Neural cell (in vitro differentiated cells): ENCODE measurements around the gene LGR5. TPM values are rescaled to one million over a fixed set of nuclear protein-coding genes. Genes with fewer than 3 reads are reported as not detected.

ENCODE experiments used
- H2AFZ ChIP-seq: fragments of 200-600, 300-800 bp; sonication (generic), shearing (Covaris generic); 2 replicates; pipeline ENCODE4 v1.6.0; 2014; ENCODE audit warnings: low read depth, mild to moderate bottlenecking, antibody characterized with exemption, low read length, moderate library complexity
- H3F3A ChIP-seq: fragments of 200-600 bp; shearing (Covaris generic); 2 replicates; pipeline ENCODE4 v1.6.1; 2016; ENCODE audit warnings: mild to moderate bottlenecking, moderate library complexity, mixed read lengths, antibody characterized with exemption, low read length; ENCODE audit not compliant: insufficient read depth, poor library complexity, severe bottlenecking
- H3K27ac ChIP-seq: fragments of 200-600, 300-800 bp; sonication (generic), shearing (Covaris generic); 2 replicates; pipeline ENCODE4 v1.5.1; 2014; ENCODE audit warnings: mild to moderate bottlenecking, low read length, moderate library complexity
- H3K27me3 ChIP-seq: fragments of 300-800, 200-600 bp; sonication (generic), shearing (Covaris generic); 2 replicates; pipeline ENCODE4 v1.6.0; 2014; ENCODE audit warnings: mild to moderate bottlenecking, low read depth, low read length, moderate library complexity; ENCODE audit not compliant: insufficient read depth
- H3K36me3 ChIP-seq: fragments of 300-800, 200-600 bp; sonication (generic), shearing (Covaris generic); 2 replicates; pipeline ENCODE4 v1.5.1; 2014; ENCODE audit warnings: mild to moderate bottlenecking, antibody characterized with exemption, low read length, moderate library complexity; ENCODE audit not compliant: insufficient read depth
- H3K4me2 ChIP-seq: fragments of 300-800, 200-600 bp; sonication (generic), shearing (Covaris generic); 2 replicates; pipeline ENCODE4 v1.6.0; 2014; ENCODE audit warnings: mild to moderate bottlenecking, low read length
- H3K4me3 ChIP-seq: fragments of 300-800, 200-600 bp; sonication (generic), shearing (Covaris generic); 2 replicates; pipeline ENCODE4 v1.5.1; 2014; ENCODE audit warnings: mild to moderate bottlenecking, low read length, moderate library complexity
- H3K79me2 ChIP-seq: fragments of 200-600 bp; shearing (Covaris generic); replicated peaks from 2 replicates; pipeline ENCODE4 v1.6.0; 2014; ENCODE audit warnings: mild to moderate bottlenecking, low read length, moderate library complexity; ENCODE audit not compliant: insufficient read depth
- H3K9ac ChIP-seq: fragments of 300-800, 200-600 bp; sonication (generic), shearing (Covaris generic); 2 replicates; pipeline ENCODE4 v1.6.1; 2016; ENCODE audit warnings: mild to moderate bottlenecking, low read length, mixed read lengths
- H3K9me2 ChIP-seq: fragments of 200-600 bp; shearing (Covaris generic); 2 replicates; pipeline ENCODE4 v1.6.1; 2016; ENCODE audit warnings: mild to moderate bottlenecking, low read length, mixed read lengths; ENCODE audit not compliant: insufficient read depth
- H3K9me3 ChIP-seq: fragments of 200-600, 300-800 bp; sonication (generic), shearing (Covaris generic); 2 replicates; pipeline ENCODE4 v1.6.1; 2016; ENCODE audit warnings: mild to moderate bottlenecking, mixed run types, low read length, moderate library complexity, mixed read lengths
- H4K20me1 ChIP-seq: fragments of 200-600 bp; shearing (Covaris generic); 2 replicates; pipeline ENCODE4 v1.6.1; 2016; ENCODE audit warnings: mild to moderate bottlenecking, mixed run types; ENCODE audit not compliant: insufficient read depth
- CTCF ChIP-seq: fragments of 450-650 bp; IDR thresholded peaks from 2 replicates; pipeline ENCODE4 v1.5.1; 2014; ENCODE audit warnings: antibody characterized with exemption, mild to moderate bottlenecking, moderate library complexity; ENCODE audit not compliant: poor library complexity, severe bottlenecking
- EP300 ChIP-seq: fragments of 450-650 bp; conservative IDR thresholded peaks from 2 replicates; pipeline ENCODE4 v1.6.1; 2014; ENCODE audit warnings: antibody characterized with exemption, mild to moderate bottlenecking, moderate library complexity; ENCODE audit not compliant: poor library complexity, severe bottlenecking
- EZH2 ChIP-seq: fragments of 200-600, 300-800 bp; shearing (Covaris generic), sonication (generic); IDR thresholded peaks from 2 replicates; pipeline ENCODE4 v1.6.1; 2014; ENCODE audit warnings: antibody characterized with exemption, low read length, borderline replicate concordance, mild to moderate bottlenecking; ENCODE audit not compliant: insufficient read depth, poor library complexity, severe bottlenecking
- MXI1 ChIP-seq: fragments of 450-650 bp; conservative IDR thresholded peaks from 2 replicates; pipeline ENCODE4 v1.6.1; 2014; ENCODE audit warnings: antibody characterized with exemption, mild to moderate bottlenecking; ENCODE audit not compliant: poor library complexity, severe bottlenecking
- POLR2AphosphoS5 ChIP-seq: IDR thresholded peaks from 2 replicates; pipeline ENCODE4 v1.6.1; 2012
- RAD21 ChIP-seq: fragments of 450-650 bp; conservative IDR thresholded peaks from 2 replicates; pipeline ENCODE4 v1.6.1; 2014; ENCODE audit warnings: antibody characterized with exemption, mild to moderate bottlenecking, moderate library complexity
- REST ChIP-seq: IDR thresholded peaks from 2 replicates; pipeline ENCODE4 v1.6.1; 2012; ENCODE audit warnings: borderline replicate concordance
- SMC3 ChIP-seq: fragments of 450-650 bp; conservative IDR thresholded peaks from 2 replicates; pipeline ENCODE4 v1.6.1; 2014; ENCODE audit warnings: antibody characterized with exemption, mild to moderate bottlenecking, moderate library complexity; ENCODE audit not compliant: poor library complexity
- TAF1 ChIP-seq: IDR thresholded peaks from 2 replicates; pipeline ENCODE4 v1.6.1; 2012; ENCODE audit warnings: low read depth
- polyA plus RNA-seq: library from polyadenylated mRNA; depleted of rRNA; stranded (reverse); fragments of >200 nt; gene quantifications from 2 replicates; pipeline ENCODE4 v1.2.3, GENCODE V29; 2014

The LGR5 gene
- polyA plus RNA-seq, 1 donor from 2014 or later = 0.16 TPM

- no peaks in the 10 kb centered on the region for H3K79me2 ChIP-seq
- no peak overlapping the region for H3K4me2 ChIP-seq
- no peak for TF ChIP-seq RAD21
- no peak for TF ChIP-seq EP300
- TF ChIP-seq REST = no peak
- no peak for TF ChIP-seq CTCF
- TF ChIP-seq EZH2 = no peak
- TF ChIP-seq MXI1 = no peak
- no peak for TF ChIP-seq SMC3
- TF ChIP-seq POLR2AphosphoS5 = no peak
- no peak for TF ChIP-seq TAF1
- H3F3A ChIP-seq = no peaks in the 10 kb centered on the region
- no peaks in the 10 kb centered on the region for H3K9me3 ChIP-seq
- H2AFZ ChIP-seq = no peak overlapping the region
- H3K4me3 ChIP-seq = no peak overlapping the region
- H3K27ac ChIP-seq = no peak overlapping the region
- H3K9me2 ChIP-seq = no peaks in the 10 kb centered on the region
- H3K36me3 ChIP-seq = no peaks in the 10 kb centered on the region
- peaks cover 54% of the 10 kb centered on the region for H3K27me3 ChIP-seq
- H4K20me1 ChIP-seq = no peaks in the 10 kb centered on the region
- no peak overlapping the region for H3K9ac ChIP-seq
These were observed 2.4 kb downstream of the LGR5 start for GRCh38 chr12:71441836-71442566.

- Histone ChIP-seq H3K4me3 (no peak overlapping the region), H4K20me1 (no peaks in the 10 kb centered on the region), H3K27me3 (peaks cover 54% of the 10 kb centered on the region), H3K9me2 (no peaks in the 10 kb centered on the region), H3K4me2 (no peak overlapping the region), H3F3A (no peaks in the 10 kb centered on the region), H3K9ac (no peak overlapping the region), H3K79me2 (no peaks in the 10 kb centered on the region), H3K36me3 (no peaks in the 10 kb centered on the region), H3K27ac (no peak overlapping the region), H2AFZ (no peak overlapping the region), H3K9me3 (no peaks in the 10 kb centered on the region)
- no peak for TF ChIP-seq RAD21
- TF ChIP-seq EP300 = no peak
- no peak for TF ChIP-seq SMC3
- no peak for TF ChIP-seq EZH2
- no peak for TF ChIP-seq POLR2AphosphoS5
- no peak for TF ChIP-seq TAF1
- TF ChIP-seq MXI1 = no peak
- no peak for TF ChIP-seq REST
These were observed 3.0 kb downstream of the LGR5 start for GRCh38 chr12:71442567-71442931.
